OCI-LY7 (cell line): ENCODE results near the gene RPP25L. TPM values are rescaled to one million over a fixed set of nuclear protein-coding genes. Genes with fewer than 3 reads are reported as not detected.
A peak's percentile ranks its signal among the peaks of the same experiment; 100 is the strongest.

ENCODE experiments used
- BruUV-seq: library from RNA; stranded (reverse); fragments of 400-500 nt; replicated peaks from 2 replicates; lab custom pipeline; 2021; lab: Mats Ljungman, UMichigan
- CTCF ChIA-PET: fragments of 300-600 bp; sonication (Branson Sonifier 250); formaldehyde crosslinking; loops from one replicate; lab custom pipeline; 2022; ENCODE audit warnings: antibody characterized with exemption; ENCODE audit not compliant: unreplicated experiment; lab: Charles Lee
- POLR2A ChIA-PET: fragments of 300-600 bp; sonication (Branson Sonifier 250); formaldehyde crosslinking; loops from one replicate; lab custom pipeline; 2022; ENCODE audit warnings: antibody characterized with exemption; lab: Charles Lee
- DNase-seq: peaks from one replicate; pipeline ENCODE4 v3.0.0-alpha.2; 2015; ENCODE audit warnings: low spot score
- H2AFZ ChIP-seq: fragments of 200-600 bp; sonication (generic), shearing (Covaris generic); 2 replicates; pipeline ENCODE4 v1.6.1; 2014; ENCODE audit warnings: mild to moderate bottlenecking, antibody characterized with exemption, low read length, moderate library complexity
- H3K27ac ChIP-seq: fragments of 200-600 bp; sonication (generic); 2 replicates; pipeline ENCODE4 v1.5.1; 2014; ENCODE audit warnings: mixed run types, low read depth, mild to moderate bottlenecking, moderate library complexity, low read length, inconsistent platforms; ENCODE audit not compliant: poor library complexity, severe bottlenecking
- H3K36me3 ChIP-seq: fragments of 200-600 bp; sonication (generic); 2 replicates; pipeline ENCODE4 v1.6.1; 2014; ENCODE audit warnings: mild to moderate bottlenecking, antibody characterized with exemption, low read length, moderate library complexity, mixed read lengths; ENCODE audit not compliant: insufficient read depth
- H3K4me1 ChIP-seq: fragments of 200-600 bp; sonication (generic); 2 replicates; pipeline ENCODE4 v1.5.1; 2014; ENCODE audit warnings: mild to moderate bottlenecking, low read length; ENCODE audit not compliant: insufficient read depth, poor library complexity, severe bottlenecking
- H3K4me2 ChIP-seq: fragments of 200-600 bp; sonication (generic); 2 replicates; pipeline ENCODE4 v1.6.1; 2014; ENCODE audit warnings: mild to moderate bottlenecking, low read length
- H3K4me3 ChIP-seq: fragments of 200-600 bp; sonication (generic); 2 replicates; pipeline ENCODE4 v1.5.1; 2014; ENCODE audit warnings: mild to moderate bottlenecking, low read depth, low read length; ENCODE audit not compliant: poor library complexity, severe bottlenecking
- H3K79me2 ChIP-seq: fragments of 200-600 bp; sonication (generic); 2 replicates; pipeline ENCODE4 v1.6.1; 2016; ENCODE audit warnings: low read depth, mild to moderate bottlenecking, low read length, moderate library complexity, mixed read lengths; ENCODE audit not compliant: insufficient read depth
- H3K9me2 ChIP-seq: fragments of 200-600 bp; sonication (generic); 2 replicates; pipeline ENCODE4 v1.6.1; 2016; ENCODE audit warnings: mild to moderate bottlenecking, low read length, mixed read lengths; ENCODE audit not compliant: insufficient read depth
- H3K9me3 ChIP-seq: fragments of 200-600 bp; sonication (generic); 2 replicates; pipeline ENCODE4 v1.6.1; 2014; ENCODE audit warnings: mild to moderate bottlenecking, mixed run types, low read length, mixed read lengths
- H4K20me1 ChIP-seq: fragments of 200-600 bp; sonication (generic); 2 replicates; pipeline ENCODE4 v1.6.1; 2014; ENCODE audit warnings: mild to moderate bottlenecking, antibody characterized with exemption, low read length, moderate library complexity, mixed read lengths; ENCODE audit not compliant: insufficient read depth
- EZH2phosphoT487 ChIP-seq: fragments of 200-600 bp; sonication (generic); IDR thresholded peaks from 2 replicates; pipeline ENCODE4 v1.6.1; 2018; ENCODE audit warnings: low read depth, borderline replicate concordance, mild to moderate bottlenecking, mixed run types, antibody characterized with exemption, low read length, moderate library complexity, mixed read lengths
- intact Hi-C: fragments of 100-400 bp; cut with micrococcal nuclease; formaldehyde crosslinking; loops from one replicate; pipeline ENCODE4 v1.10.0; 2022; ENCODE audit not compliant: unreplicated experiment
- total RNA-seq, 2 experiments: library from RNA; depleted of rRNA in 1 of 2; stranded (reverse); fragments of >200 nt in 1 of 2; shearing (Covaris generic) in 1 of 2; gene quantifications; 2 replicates each; pipeline ENCODE4 v1.2.3, GENCODE V29; 2014 to 2022
- TF ChIP-seq, protein P1 (sequence below): fragments of 200-600 bp; sonication (generic); conservative IDR thresholded peaks from 2 replicates; pipeline ENCODE4 v1.5.1; 2014; ENCODE audit warnings: mild to moderate bottlenecking, antibody characterized with exemption, low read length, moderate library complexity, mixed read lengths

RPP25L gene
- total RNA-seq, 2 experiments from 2014 or later: 33.7 to 40.3 TPM

DNA sequence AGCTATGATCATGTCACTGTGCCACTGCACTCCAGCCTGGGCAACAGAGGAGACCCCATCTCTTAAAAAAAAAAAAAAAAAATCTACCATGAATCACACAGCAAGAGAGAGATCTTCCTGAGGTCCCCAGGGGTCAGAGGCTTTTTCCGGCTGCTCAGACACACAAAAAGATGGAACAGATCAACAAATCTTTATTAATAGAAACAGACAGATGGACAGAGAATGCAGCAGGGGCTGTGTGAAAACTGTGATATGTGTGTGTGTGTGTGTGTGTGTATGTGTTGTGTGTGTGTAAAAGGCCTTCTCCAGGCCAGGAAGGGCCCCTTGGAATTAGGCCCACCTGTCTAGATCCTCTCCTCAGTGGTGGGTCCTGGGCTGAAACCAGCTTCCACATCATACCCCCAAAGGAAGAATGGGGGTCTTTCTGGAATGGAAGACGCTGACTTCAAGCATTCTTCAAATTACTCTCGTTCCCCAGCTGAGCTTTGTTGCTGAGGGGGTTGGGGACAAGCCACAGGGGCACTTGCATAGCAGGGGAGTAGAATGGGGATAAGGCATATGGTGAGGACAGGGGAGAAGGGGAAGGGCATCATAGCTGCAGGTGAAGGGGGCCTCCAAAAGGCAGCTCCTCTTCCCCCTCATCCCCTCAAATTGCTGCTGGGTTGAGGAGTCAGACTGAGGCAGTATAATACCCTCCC is 22.8 kb upstream of the RPP25L start:
- DNase-seq: no peak
- peaks cover 20% of the 10 kb centered on the region for H3K79me2 ChIP-seq
- BruUV-seq: TSS peak; percentile 76
- peaks cover 24% of the 10 kb centered on the region for H3K4me1 ChIP-seq
- no peaks in the 10 kb centered on the region for H3K9me2 ChIP-seq
- no peak overlapping the region for H3K4me3 ChIP-seq
- peak overlapping the region; percentile 92; the same call in 1 of the 2 replicates for H3K4me2 ChIP-seq
- H4K20me1 ChIP-seq: 0 out of 2 replicates have a peak, but pooled peaks cover 5% of the 10 kb centered on the region
- no peak overlapping the region for H3K27ac ChIP-seq
- peaks cover 21% of the 10 kb centered on the region; the same call in 1 of the 2 replicates for H3K36me3 ChIP-seq
- intact Hi-C loops: loop anchor here (1.0 kb wide), 1 partner anchor 22 kb away; the partner anchor contains the start of gene RPP25L
- TF ChIP-seq, protein P1, sequence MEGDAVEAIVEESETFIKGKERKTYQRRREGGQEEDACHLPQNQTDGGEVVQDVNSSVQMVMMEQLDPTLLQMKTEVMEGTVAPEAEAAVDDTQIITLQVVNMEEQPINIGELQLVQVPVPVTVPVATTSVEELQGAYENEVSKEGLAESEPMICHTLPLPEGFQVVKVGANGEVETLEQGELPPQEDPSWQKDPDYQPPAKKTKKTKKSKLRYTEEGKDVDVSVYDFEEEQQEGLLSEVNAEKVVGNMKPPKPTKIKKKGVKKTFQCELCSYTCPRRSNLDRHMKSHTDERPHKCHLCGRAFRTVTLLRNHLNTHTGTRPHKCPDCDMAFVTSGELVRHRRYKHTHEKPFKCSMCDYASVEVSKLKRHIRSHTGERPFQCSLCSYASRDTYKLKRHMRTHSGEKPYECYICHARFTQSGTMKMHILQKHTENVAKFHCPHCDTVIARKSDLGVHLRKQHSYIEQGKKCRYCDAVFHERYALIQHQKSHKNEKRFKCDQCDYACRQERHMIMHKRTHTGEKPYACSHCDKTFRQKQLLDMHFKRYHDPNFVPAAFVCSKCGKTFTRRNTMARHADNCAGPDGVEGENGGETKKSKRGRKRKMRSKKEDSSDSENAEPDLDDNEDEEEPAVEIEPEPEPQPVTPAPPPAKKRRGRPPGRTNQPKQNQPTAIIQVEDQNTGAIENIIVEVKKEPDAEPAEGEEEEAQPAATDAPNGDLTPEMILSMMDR: no peak
- no peak for TF ChIP-seq EZH2phosphoT487
- H3K9me3 ChIP-seq: no peaks in the 10 kb centered on the region
- CTCF ChIA-PET: interaction anchor here (1.0 to 4.5 kb wide), 6 partner anchors 11 to 23 kb away, joined by 3 to 35 read pairs (median 5); partner anchors contain the start of genes DCTN3, GALT and RPP25L
- H2AFZ ChIP-seq: no peak overlapping the region
- POLR2A ChIA-PET: interaction anchor here (0.5 to 7.3 kb wide), 7 partner anchors 8 to 935 kb away, joined by 3 to 66 read pairs (median 4); partner anchors contain the start of genes DCTN3, DNAJB5, GALT and RPP25L

DNA sequence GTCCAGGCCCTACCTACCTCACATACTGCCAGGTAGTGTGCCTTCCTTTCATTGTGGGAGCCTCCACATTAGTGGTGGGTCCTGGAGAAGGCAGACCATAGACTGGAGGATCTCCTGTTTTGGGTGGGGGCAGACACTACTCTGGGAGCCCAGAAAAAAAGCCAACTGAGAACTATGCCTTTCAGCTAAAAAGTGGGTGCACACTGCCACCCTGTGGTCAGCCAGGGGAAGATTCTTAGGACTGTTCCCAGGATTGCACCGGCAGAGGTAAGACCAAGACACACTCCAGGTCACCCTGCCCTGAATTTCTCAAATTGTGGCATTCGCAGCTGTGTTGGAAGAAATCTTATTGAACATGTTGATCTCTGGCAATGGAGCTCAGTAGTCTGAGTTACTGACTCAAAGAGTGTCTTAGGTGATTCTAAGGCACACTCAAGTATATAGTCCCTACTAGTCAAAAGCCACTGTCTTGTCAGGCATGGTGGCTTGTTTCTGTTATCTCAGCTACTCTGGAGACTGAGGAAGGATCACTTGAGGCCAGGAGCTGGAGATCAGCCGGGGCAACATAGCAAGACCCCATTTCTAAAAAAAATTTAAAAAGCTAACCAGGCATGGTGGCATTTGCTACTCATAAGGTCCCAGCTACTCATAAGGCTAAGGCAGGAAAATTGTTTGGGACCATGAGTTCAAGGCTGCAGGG is 22.1 kb upstream of the RPP25L start:
- peaks cover 20% of the 10 kb centered on the region for H3K79me2 ChIP-seq
- no TSS peak for BruUV-seq
- TF ChIP-seq EZH2phosphoT487: no peak
- TF ChIP-seq, protein P1: peak; percentile 93
- H3K36me3 ChIP-seq: peaks cover 21% of the 10 kb centered on the region; the same call in 1 of the 2 replicates
- no peak overlapping the region for H3K27ac ChIP-seq
- H3K4me3 ChIP-seq: no peak overlapping the region
- DNase-seq: peak; percentile 74
- H3K9me2 ChIP-seq: no peaks in the 10 kb centered on the region
- no peak overlapping the region for H3K4me2 ChIP-seq
- no peak overlapping the region for H2AFZ ChIP-seq
- ChIA-PET POLR2A (interaction anchor here (0.5 to 7.3 kb wide), 5 partner anchors 9 to 356 kb away, joined by 3 to 66 read pairs (median 12); partner anchors contain the start of genes DCTN3, DNAJB5, GALT and RPP25L), CTCF (interaction anchor here (1.0 to 1.5 kb wide), 5 partner anchors 12 to 23 kb away, joined by 4 to 9 read pairs (median 6); partner anchors contain the start of genes DCTN3, GALT and RPP25L)
- H3K4me1 ChIP-seq: peaks cover 24% of the 10 kb centered on the region
- intact Hi-C loops: loop anchor here (1.0 kb wide), 1 partner anchor 22 kb away; the partner anchor contains the start of gene RPP25L
- no peaks in the 10 kb centered on the region for H3K9me3 ChIP-seq
- 0 out of 2 replicates have a peak, but pooled peaks cover 5% of the 10 kb centered on the region for H4K20me1 ChIP-seq
